DOHH2 (cell line): ENCODE data around the gene PHF21A.

Experiments used
- H3F3A ChIP-seq: fragments of 200-600 bp; sonication (generic), shearing (Covaris generic); 2 replicates; pipeline ENCODE4 v1.6.0; 2016; ENCODE audit warnings: antibody characterized with exemption, mild to moderate bottlenecking; ENCODE audit not compliant: control insufficient read depth, insufficient read depth
- H3K27ac ChIP-seq: fragments of 200-600 bp; sonication (generic); 2 replicates; pipeline ENCODE4 v1.5.1; 2014; ENCODE audit warnings: low read depth, mild to moderate bottlenecking, low read length, moderate library complexity
- H3K27me3 ChIP-seq: fragments of 200-600 bp; sonication (generic); 2 replicates; pipeline ENCODE4 v1.6.1; 2014; ENCODE audit warnings: mild to moderate bottlenecking, low read length, mixed read lengths; ENCODE audit not compliant: control insufficient read depth
- H3K36me3 ChIP-seq: fragments of 200-600 bp; sonication (generic); 2 replicates; pipeline ENCODE4 v1.6.1; 2014; ENCODE audit warnings: mild to moderate bottlenecking, low read length, moderate library complexity, mixed read lengths; ENCODE audit not compliant: control insufficient read depth
- H3K4me1 ChIP-seq: fragments of 200-600 bp; sonication (generic); 2 replicates; pipeline ENCODE4 v1.6.1; 2014; ENCODE audit warnings: mild to moderate bottlenecking, low read length, mixed read lengths; ENCODE audit not compliant: control insufficient read depth
- H3K4me2 ChIP-seq: fragments of 200-600 bp; sonication (generic); 2 replicates; pipeline ENCODE4 v1.6.0; 2014; ENCODE audit warnings: mild to moderate bottlenecking, low read length, moderate library complexity
- H3K4me3 ChIP-seq: fragments of 200-600 bp; sonication (generic); 2 replicates; pipeline ENCODE4 v1.5.1; 2014; ENCODE audit warnings: mild to moderate bottlenecking, low read length, mixed read lengths
- H3K79me2 ChIP-seq: fragments of 200-600 bp; sonication (generic); 2 replicates; pipeline ENCODE4 v1.6.1; 2014; ENCODE audit warnings: mild to moderate bottlenecking, low read length, mixed read lengths; ENCODE audit not compliant: control insufficient read depth
- H3K9me2 ChIP-seq: fragments of 200-600 bp; sonication (generic); replicated peaks from 2 replicates; pipeline ENCODE4 v1.6.1; 2014; ENCODE audit warnings: mild to moderate bottlenecking, low read length, mixed read lengths; ENCODE audit not compliant: control insufficient read depth
- H3K9me3 ChIP-seq: fragments of 200-600 bp; sonication (generic); 2 replicates; pipeline ENCODE4 v1.6.1; 2014; ENCODE audit warnings: antibody characterized with exemption, low read length, mixed read lengths; ENCODE audit not compliant: control insufficient read depth, insufficient read depth
- H4K20me1 ChIP-seq: fragments of 200-600 bp; sonication (generic); 2 replicates; pipeline ENCODE4 v1.6.0; 2014; ENCODE audit warnings: low read depth, mild to moderate bottlenecking, antibody characterized with exemption, low read length, moderate library complexity; ENCODE audit not compliant: control insufficient read depth, insufficient read depth
- CTCF ChIP-seq: fragments of 200-600 bp; sonication (generic); IDR thresholded peaks from one replicate; pipeline ENCODE4 v1.5.1; 2014; ENCODE audit warnings: antibody characterized with exemption, mild to moderate bottlenecking, low read depth, low read length; ENCODE audit not compliant: poor library complexity, severe bottlenecking
- EZH2phosphoT487 ChIP-seq: fragments of 200-600 bp; sonication (generic); IDR thresholded peaks from 2 replicates; pipeline ENCODE4 v1.6.1; 2017; ENCODE audit warnings: borderline replicate concordance, mild to moderate bottlenecking, antibody characterized with exemption, low read length, moderate library complexity, mixed read lengths

Gene PHF21A

GRCh38 chr11:46050003-46050461, 71.2 kb downstream of the PHF21A start:
- Histone ChIP-seq H3K27ac (no peak overlapping the region), H4K20me1 (no peaks in the 10 kb centered on the region), H3F3A (peaks cover 4% of the 10 kb centered on the region; the same call in 1 of the 2 replicates), H3K9me3 (no peaks in the 10 kb centered on the region), H3K4me3 (no peak overlapping the region), H3K27me3 (no peaks in the 10 kb centered on the region), H3K9me2 (no peaks in the 10 kb centered on the region), H3K36me3 (peaks cover 12% of the 10 kb centered on the region), H3K4me2 (no peak overlapping the region), H3K79me2 (no peaks in the 10 kb centered on the region), H3K4me1 (no peaks in the 10 kb centered on the region)
- no peak for TF ChIP-seq EZH2phosphoT487
- TF ChIP-seq CTCF = no peak

GRCh38 chr11:46049325-46049897, 71.8 kb downstream of the PHF21A start:
- H3K27ac ChIP-seq = no peak overlapping the region
- H4K20me1 ChIP-seq = no peaks in the 10 kb centered on the region
- H3K36me3 ChIP-seq = peaks cover 8% of the 10 kb centered on the region; the same call in 1 of the 2 replicates
- no peaks in the 10 kb centered on the region for H3K9me3 ChIP-seq
- H3K4me2 ChIP-seq = no peak overlapping the region
- no peak for TF ChIP-seq CTCF
- TF ChIP-seq EZH2phosphoT487 = no peak
- H3F3A ChIP-seq = no peaks in the 10 kb centered on the region
- no peaks in the 10 kb centered on the region for H3K79me2 ChIP-seq
- H3K4me1 ChIP-seq = no peaks in the 10 kb centered on the region
- H3K9me2 ChIP-seq = no peaks in the 10 kb centered on the region
- no peak overlapping the region for H3K4me3 ChIP-seq
- H3K27me3 ChIP-seq = no peaks in the 10 kb centered on the region

GRCh38 chr11:46048198-46048597, 73.1 kb downstream of the PHF21A start:
- Histone ChIP-seq H3F3A (no peaks in the 10 kb centered on the region), H3K27ac (no peak overlapping the region), H3K4me2 (no peak overlapping the region), H3K27me3 (no peaks in the 10 kb centered on the region), H3K4me1 (no peaks in the 10 kb centered on the region), H3K36me3 (peaks cover 8% of the 10 kb centered on the region; the same call in 1 of the 2 replicates), H3K4me3 (no peak overlapping the region), H4K20me1 (no peaks in the 10 kb centered on the region), H3K79me2 (no peaks in the 10 kb centered on the region), H3K9me2 (no peaks in the 10 kb centered on the region), H3K9me3 (no peaks in the 10 kb centered on the region)
- TF ChIP-seq CTCF (no peak), EZH2phosphoT487 (no peak)
